GDM1 (cell line): ENCODE measurements around the gene GPATCH2L.

Experiments used
- DNase-seq: peaks from one replicate; lab custom pipeline; 2025; lab: John Stamatoyannopoulos, UW

Gene GPATCH2L

GRCh38 chr14:76201162-76201561 is 49.4 kb downstream of the GPATCH2L start:
- no peak for DNase-seq

GRCh38 chr14:76203086-76204001 is 51.6 kb downstream of the GPATCH2L start:
- DNase-seq, result no peak

GRCh38 chr14:76204461-76205230 is 52.9 kb downstream of the GPATCH2L start:
- DNase-seq, result no peak

GRCh38 chr14:76205708-76206107 is 54.0 kb downstream of the GPATCH2L start:
- DNase-seq, result no peak

GRCh38 chr14:76208340-76208739 is 56.6 kb downstream of the GPATCH2L start:
- DNase-seq, result no peak

GRCh38 chr14:76212242-76212641 is 60.5 kb downstream of the GPATCH2L start:
- no peak for DNase-seq

- no peak for DNase-seq
Observed at GRCh38 chr14:76217179-76217578, 65.5 kb downstream of the GPATCH2L start.

- DNase-seq, result no peak
Observed at GRCh38 chr14:76218662-76219061, 66.9 kb downstream of the GPATCH2L start.

- DNase-seq, result no peak
Observed at GRCh38 chr14:76219873-76220272, 68.2 kb downstream of the GPATCH2L start.

- DNase-seq, result no peak
Observed at GRCh38 chr14:76227450-76228050, 75.8 kb downstream of the GPATCH2L start.

- DNase-seq, result no peak
Observed at GRCh38 chr14:76228138-76228537, 76.4 kb downstream of the GPATCH2L start.

- DNase-seq, result no peak
Observed at GRCh38 chr14:76232800-76233199, 81.1 kb downstream of the GPATCH2L start.

- no peak for DNase-seq
Observed at GRCh38 chr14:76235628-76236027, 83.9 kb downstream of the GPATCH2L start.

GRCh38 chr14:76236172-76237130 is 84.7 kb downstream of the GPATCH2L start:
- no peak for DNase-seq

GRCh38 chr14:76237349-76237990 is 85.7 kb downstream of the GPATCH2L start:
- no peak for DNase-seq

- no peak for DNase-seq
Observed at GRCh38 chr14:76245097-76245496, 93.4 kb downstream of the GPATCH2L start.

- no peak for DNase-seq
Observed at GRCh38 chr14:76250302-76250701, 98.6 kb downstream of the GPATCH2L start.

- no peak for DNase-seq
Observed at GRCh38 chr14:76252471-76252870, 100.7 kb downstream of the GPATCH2L start.

- DNase-seq, result no peak
Observed at GRCh38 chr14:76253111-76253510, 101.4 kb downstream of the GPATCH2L start.

GRCh38 chr14:76256545-76256944 is 104.8 kb downstream of the GPATCH2L start:
- no peak for DNase-seq
